SK-N-DZ (cell line): ENCODE measurements around the gene EDNRA.

Experiments used
- DNase-seq: peaks from one replicate; pipeline ENCODE4 v3.0.0-alpha.2; 2015; ENCODE audit warnings: low spot score

The EDNRA gene

GRCh38 chr4:147496500-147496899 lies 15.6 kb downstream of the EDNRA start:
- no peak for DNase-seq

DNA sequence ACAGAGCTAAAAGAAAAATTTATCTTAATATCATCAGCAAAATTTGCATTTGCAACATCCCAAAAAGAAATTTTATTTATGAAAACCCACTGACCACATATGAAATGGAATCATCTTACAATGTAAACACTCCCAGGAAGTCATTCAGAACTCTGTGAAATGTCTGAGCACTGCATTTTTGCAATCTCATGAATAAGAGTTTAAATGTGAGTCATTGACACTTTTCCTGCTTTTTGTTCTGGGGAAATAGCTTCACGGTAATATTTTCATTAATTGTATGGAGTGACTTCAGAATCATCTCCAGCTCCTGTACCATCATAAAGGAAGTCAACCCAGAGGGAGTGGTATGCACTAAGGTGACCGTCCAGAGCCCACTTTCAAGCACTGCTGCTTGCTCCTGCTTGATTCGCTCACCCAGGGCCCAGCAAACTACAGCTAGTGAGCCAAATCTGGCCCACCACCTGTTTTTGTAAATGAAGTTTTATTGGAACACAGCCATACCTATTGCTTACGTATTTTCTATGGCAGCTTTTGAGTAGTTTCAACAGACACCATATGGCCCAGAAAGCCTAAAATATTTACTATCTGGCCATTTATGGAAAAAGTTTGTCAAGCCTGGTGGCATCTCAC lies 17.2 kb downstream of the EDNRA start:
- no peak for DNase-seq

- DNase-seq, result no peak
Measured at GRCh38 chr4:147508346-147508745, 27.4 kb downstream of the EDNRA start.

DNA sequence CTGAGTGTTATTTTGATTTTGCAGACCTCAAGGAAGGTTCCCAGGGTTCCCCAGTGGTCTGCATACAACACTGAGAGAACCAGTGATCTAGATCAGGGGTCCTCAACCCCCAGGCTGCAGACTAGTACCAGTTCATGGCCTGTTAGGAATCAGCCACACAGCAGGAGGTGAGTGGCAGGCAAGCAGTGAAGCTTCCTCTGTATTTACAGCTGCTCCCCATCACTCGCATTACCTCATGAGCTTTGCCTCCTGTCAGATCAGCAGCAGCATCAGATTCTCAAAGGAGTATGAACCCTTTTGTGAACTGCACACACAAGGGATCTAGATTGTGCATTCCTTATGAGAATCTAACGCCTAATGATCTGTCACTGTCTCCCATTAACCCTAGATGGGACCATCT lies 28.5 kb downstream of the EDNRA start:
- DNase-seq, result no peak

GRCh38 chr4:147510962-147511668 lies 30.2 kb downstream of the EDNRA start:
- no peak for DNase-seq

DNA sequence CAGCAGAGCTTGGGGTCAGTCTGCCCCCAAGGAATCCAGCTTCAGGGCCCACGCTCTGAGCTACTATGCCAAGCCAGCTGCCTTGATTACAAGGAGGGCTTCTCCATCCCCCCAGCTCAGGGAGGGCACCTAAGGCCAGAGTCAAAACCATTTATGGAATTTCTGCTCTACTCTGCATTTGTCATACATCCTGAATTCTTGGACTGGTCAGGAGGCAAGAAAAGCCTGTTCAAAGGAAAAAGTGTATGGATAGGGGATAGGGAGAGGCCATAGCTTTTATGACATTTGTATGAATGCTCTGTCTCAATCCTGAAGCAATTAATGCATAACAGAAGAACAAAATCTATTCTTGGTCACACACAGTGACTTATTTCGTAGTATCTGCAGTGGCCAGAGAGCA lies 32.2 kb downstream of the EDNRA start:
- DNase-seq, result no peak

DNA sequence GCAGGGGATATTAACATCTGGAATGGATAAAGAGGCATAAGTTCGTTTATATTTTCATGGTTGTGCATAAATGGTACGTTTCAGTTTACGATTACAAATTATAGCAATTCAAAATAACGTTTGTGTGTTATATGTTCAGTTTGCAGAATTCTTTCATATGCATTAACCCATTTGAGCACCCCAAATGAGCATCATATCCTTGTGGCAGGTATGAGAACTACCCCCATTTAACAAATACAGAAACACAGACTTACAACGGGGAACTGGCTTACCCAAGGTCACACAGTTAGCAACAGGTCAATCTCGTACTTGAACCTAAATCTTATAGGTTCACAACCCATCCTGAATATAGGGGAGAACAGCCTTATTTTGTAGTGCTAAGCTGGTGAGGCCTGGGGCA lies 33.1 kb downstream of the EDNRA start:
- DNase-seq, result no peak

- no peak for DNase-seq
Measured at GRCh38 chr4:147515220-147515936, 34.5 kb downstream of the EDNRA start.

DNA sequence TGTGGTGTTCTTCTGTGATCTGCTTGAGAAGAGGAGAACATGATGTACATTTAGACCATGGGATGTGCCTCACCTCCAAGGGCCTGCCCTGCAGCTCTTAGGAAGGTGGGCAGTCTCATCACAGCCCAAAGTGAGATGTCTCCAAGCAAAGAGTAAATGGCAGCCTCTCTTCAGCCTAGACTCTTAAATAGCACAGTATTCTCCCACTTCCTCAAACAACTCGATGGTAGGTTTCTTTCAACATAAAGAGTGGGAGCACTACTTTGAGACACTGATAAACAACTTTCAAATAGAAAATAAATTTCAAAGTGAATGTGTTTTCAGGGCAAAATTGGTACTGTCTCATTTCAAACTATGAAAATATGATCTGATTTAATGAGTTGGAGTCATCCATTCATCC lies 35.2 kb downstream of the EDNRA start:
- no peak for DNase-seq

DNA sequence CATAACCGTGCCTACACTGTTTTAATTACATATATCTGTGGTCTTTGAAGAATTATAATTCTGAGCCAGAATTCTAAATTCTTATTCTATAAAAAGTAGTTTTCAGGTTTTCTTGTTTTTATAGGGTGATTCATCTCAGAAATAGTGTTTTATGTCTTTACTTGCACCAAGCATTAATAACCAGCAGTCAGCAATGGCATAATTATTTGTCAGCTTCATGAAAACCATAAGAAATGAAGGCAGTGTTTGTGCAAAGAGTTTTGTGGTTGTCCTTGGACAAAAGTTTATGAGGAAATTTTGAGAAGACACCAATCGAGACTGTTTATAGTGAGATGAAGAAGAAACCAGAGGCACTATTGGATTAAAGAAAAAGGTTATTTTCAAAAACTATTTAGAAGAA lies 37.2 kb downstream of the EDNRA start:
- no peak for DNase-seq

GRCh38 chr4:147518846-147519767 lies 38.2 kb downstream of the EDNRA start:
- DNase-seq, result peak; percentile 62

DNA sequence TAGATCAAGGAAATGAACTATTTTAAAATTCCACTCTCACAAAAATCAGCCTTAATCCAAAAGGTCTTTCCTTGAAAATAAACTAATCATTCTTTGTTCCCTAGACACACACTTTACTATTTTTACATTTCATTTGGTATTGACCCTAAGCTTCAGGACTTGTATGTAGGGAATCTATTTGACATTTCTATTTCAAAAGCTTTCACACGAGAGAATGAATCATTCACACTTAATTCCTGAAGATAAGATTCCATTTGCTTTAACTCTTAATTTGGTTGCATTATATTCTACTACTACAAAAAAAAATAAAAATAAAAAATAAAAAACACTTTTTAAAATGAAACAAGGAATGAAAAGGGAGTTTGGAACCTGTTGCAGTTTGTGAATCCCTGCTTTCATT lies 43.7 kb downstream of the EDNRA start:
- DNase-seq, result no peak

DNA sequence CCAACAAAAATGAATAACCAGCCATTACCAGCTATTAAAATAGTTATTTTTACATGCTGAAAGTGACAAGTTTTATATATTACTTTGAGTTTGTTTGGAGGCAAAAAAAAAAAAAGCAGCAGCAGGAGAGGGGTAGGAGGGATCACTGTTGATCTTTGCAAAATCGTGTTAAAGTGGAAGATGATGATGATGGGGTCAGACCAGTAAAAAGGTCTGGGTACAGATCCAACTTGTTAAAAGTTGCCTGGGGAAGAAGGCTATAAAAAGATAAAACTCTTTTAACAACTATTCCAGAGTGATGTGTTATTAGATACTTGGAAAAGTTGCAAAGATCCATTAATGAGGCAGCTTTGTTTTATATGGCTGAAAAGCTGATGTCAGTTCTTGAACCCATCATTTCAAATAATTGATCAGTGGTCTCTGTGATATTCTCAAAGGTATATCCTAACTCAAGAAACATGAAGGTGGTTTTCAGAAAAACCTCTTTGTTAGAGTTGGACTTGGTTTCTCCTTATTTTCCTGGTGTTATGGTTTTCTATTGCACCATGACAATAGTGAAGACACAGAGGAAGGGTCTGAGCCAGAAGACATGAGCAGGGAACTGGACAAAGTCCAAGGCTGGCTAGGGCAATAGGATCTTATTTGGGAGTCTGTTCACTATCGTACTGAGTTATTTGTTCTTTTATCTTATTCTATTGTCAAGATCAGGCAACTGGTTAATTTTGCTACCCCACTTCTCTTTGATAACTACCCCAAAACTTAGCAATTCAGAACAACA lies 44.8 kb downstream of the EDNRA start:
- no peak for DNase-seq

- no peak for DNase-seq
Measured at GRCh38 chr4:147526272-147526654, 45.4 kb downstream of the EDNRA start.

GRCh38 chr4:147528054-147528453 lies 47.2 kb downstream of the EDNRA start:
- no peak for DNase-seq

DNA sequence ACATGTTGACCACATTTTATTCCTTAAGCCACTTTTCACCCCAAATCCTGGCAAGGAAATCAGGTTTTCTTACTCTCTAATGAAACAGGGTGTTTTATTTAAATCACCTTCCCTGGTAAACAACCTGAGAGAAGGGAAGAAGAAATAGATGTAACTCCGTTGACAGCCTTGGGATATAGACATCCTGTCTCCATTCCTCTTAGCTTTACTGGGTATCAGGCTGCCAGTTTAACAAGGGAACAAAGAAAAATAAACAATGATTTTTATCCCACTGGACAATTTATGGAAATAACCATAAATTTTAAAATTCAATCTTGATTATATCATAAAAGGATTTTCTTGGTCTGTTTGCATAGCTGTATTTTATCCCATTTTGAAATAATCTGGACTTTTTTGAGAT lies 49.2 kb downstream of the EDNRA start:
- no peak for DNase-seq

DNA sequence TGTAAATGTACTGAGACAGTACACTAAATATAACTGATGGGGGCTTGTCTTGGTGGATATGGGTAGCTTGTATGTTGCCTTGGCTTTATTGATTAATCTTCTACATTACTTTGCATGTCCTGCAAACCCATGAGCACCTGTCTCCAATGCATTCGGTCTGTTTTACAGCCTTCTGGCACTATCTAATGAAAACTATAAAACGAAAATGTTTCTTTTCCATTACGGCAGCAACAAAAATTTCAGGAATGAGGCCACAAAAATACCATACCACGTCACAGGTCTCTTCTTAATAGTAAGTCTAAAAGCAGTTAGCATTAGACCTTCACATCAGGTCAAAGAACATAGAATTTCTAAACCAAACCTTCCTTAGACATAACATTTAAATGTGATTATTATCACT lies 49.8 kb downstream of the EDNRA start:
- DNase-seq, result no peak

DNA sequence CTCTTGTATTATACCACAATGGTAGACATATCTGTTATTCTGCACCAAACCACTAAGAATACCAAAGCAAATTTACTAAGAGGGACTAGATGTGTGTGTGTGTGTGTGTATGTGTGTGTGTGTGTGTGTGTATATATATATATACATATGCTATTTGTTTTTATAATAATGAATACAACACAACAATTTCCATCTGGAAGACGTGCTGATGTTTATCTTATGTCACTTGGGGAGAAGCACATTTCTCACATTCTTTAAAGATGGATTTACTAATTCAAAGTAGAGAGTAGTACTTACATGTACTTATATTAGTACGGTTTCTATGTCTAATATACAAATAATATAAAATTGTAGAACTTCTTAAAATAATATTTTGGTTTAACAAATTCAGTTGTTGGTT lies 52.0 kb downstream of the EDNRA start:
- no peak for DNase-seq

GRCh38 chr4:147533331-147533730 lies 52.4 kb downstream of the EDNRA start:
- DNase-seq, result no peak

DNA sequence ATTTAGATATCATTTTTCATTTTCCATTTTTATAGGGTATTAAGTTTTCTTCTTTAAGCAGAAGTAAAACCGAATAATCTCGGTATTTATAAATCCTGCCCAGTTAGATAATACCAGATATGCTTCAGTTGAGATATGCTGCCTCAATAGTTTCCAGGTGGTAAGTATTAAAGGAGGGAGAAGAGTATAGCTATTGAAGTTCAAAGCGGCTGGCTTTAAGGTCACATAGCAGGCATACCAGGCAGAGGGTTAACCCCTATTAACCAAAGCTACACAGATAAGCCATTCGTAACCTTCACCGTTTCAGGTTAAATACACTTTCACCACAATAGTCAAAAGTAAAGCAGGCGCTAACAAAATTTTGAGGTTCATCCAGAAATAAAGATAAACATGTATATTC lies 54.2 kb downstream of the EDNRA start:
- no peak for DNase-seq

GRCh38 chr4:147538711-147539110 lies 57.8 kb downstream of the EDNRA start:
- DNase-seq, result no peak
